BJ (cell line): Measurements from ENCODE around the gene CSTF1. TPM values are rescaled to one million over a fixed set of nuclear protein-coding genes. Genes with fewer than 3 reads are reported as not detected.

Source experiments
- CTCF ChIA-PET: fragments of 350-600 bp; formaldehyde crosslinking; extraction: SDS; loops from one replicate; lab custom pipeline; 2021; ENCODE audit warnings: antibody characterized with exemption, inconsistent platforms; lab: Yijun Ruan, JAX
- POLR2A ChIA-PET: fragments of 300-600 bp; sonication (Branson Sonifier 250); formaldehyde crosslinking; extraction: SDS; loops from one replicate; lab custom pipeline; 2021; ENCODE audit warnings: antibody characterized with exemption; lab: Charles Lee
- DNase-seq: peaks from one replicate; pipeline ENCODE4 v3.0.0-alpha.2; 2011; ENCODE audit warnings: low read depth
- H3K27me3 ChIP-seq: 2 replicates; pipeline ENCODE4 v1.6.0; 2011; ENCODE audit warnings: low read length; ENCODE audit not compliant: control insufficient read depth, insufficient read depth
- H3K36me3 ChIP-seq: 2 replicates; pipeline ENCODE4 v1.5.1; 2011; ENCODE audit warnings: low read length; ENCODE audit not compliant: control insufficient read depth, insufficient read depth
- H3K4me3 ChIP-seq: 2 replicates; pipeline ENCODE4 v1.5.1; 2011; ENCODE audit warnings: low read depth, mild to moderate bottlenecking, control low read depth, low read length
- CTCF ChIP-seq: IDR thresholded peaks from 2 replicates; pipeline ENCODE4 v1.5.1; 2011; ENCODE audit warnings: low read depth, mild to moderate bottlenecking, control low read depth, inconsistent platforms, low read length, moderate library complexity; ENCODE audit not compliant: insufficient read depth
- polyA plus RNA-seq: library from polyadenylated mRNA; depleted of rRNA; stranded (reverse); fragments of >200 nt; gene quantifications from 2 replicates; pipeline ENCODE4 v1.2.3, GENCODE V29; 2011

The CSTF1 gene
- polyA plus RNA-seq, 1 experiment, result 59.5 TPM

DNA sequence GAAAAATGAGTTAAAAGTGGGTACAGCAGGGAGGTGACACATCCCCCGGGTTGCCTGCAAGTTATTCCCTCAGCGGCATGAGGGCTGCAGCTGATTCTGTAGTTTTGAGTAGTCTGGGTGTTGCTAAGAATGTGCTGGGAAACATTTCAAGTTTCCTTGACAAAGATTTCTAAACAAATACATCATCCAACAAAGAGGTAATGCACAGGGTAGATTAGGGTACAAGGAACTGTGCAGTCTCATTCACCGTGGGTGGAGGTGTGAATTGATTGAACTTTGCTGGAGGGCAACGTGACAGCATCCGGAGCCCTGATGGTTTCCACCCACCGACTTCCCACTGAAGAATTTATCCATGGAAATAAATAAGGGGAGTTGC lies 41.4 kb downstream of the CSTF1 start:
- TF ChIP-seq CTCF, result no peak
- CTCF ChIA-PET, result interaction anchor here (0.8 to 1.3 kb wide), 3 partner anchors 11 to 42 kb away, joined by 3 read pairs; partner anchors contain the start of gene AURKA
- DNase-seq, result peak; percentile 84
- no peaks in the 10 kb centered on the region for H3K27me3 ChIP-seq
- H3K4me3 ChIP-seq, result no peak overlapping the region
- no peaks in the 10 kb centered on the region for H3K36me3 ChIP-seq
- POLR2A ChIA-PET, result interaction anchor here (0.5 to 0.7 kb wide), 2 partner anchors 19 to 21 kb away, joined by 3 to 8 read pairs; no protein-coding TSS in a partner anchor

- Histone ChIP-seq H3K4me3 (no peak overlapping the region), H3K36me3 (no peaks in the 10 kb centered on the region), H3K27me3 (no peaks in the 10 kb centered on the region)
- ChIA-PET CTCF (interaction anchor here (1.3 kb wide), 1 partner anchor 13 kb away, joined by 3 read pairs; no protein-coding TSS in a partner anchor), POLR2A (no interaction called here)
- no peak for DNase-seq
- no peak for TF ChIP-seq CTCF
These were observed 44.9 kb downstream of the CSTF1 start for GRCh38 chr20:56437196-56437960.

DNA sequence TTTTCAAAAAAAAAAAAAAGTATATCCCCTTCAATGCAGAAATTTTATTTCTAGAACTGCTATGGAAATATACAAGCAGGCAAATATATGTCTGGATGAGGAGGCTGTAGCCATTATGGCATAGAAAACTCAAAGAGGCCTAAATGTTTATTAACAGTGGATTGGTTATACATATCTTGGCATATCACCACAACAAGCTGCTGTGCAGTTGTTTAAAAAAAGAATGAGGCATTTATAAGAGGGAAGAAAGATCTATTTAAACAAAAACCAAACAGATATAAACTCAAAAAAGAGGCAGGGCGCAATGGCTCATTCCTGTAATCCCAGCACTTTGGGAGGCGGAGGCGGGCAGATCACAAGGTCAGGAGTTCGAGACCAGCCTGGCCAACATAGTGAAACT lies 45.8 kb downstream of the CSTF1 start:
- Histone ChIP-seq H3K4me3 (no peak overlapping the region), H3K36me3 (no peaks in the 10 kb centered on the region), H3K27me3 (no peaks in the 10 kb centered on the region)
- DNase-seq, result no peak
- CTCF ChIA-PET, result no interaction called here
- no peak for TF ChIP-seq CTCF
- POLR2A ChIA-PET, result no interaction called here

DNA sequence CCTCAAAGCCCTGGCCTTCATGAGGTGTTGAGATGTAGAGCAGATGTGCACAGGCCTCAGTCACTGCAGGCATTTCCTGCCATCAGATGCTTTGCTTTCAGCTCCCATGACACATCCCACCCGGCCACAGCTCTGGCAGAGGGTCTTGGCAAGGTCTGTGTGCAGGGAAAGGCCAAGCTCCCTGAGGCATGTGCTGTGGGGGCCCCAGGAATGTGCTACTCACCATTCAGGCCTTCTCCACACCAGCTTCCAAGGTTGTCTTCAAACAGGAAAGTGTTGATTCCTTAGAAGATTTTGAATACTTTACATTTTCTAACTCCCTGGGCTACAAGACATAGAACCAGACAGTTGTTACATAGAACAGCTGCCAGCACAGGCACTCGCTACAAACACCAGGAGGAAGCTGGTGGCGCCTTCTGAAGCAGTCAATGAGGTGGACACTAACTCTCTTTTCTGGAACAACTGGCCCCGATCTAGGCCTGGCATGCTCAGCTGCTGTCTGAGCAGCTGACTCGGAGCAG lies 47.4 kb downstream of the CSTF1 start:
- DNase-seq, result peak; percentile 98
- no peak overlapping the region for H3K4me3 ChIP-seq
- CTCF ChIA-PET, result interaction anchor here (1.5 to 1.6 kb wide), 2 partner anchors 28 to 45 kb away, joined by 3 read pairs; partner anchors contain the start of gene RTF2
- H3K27me3 ChIP-seq, result no peaks in the 10 kb centered on the region
- TF ChIP-seq CTCF, result no peak
- H3K36me3 ChIP-seq, result no peaks in the 10 kb centered on the region
- POLR2A ChIA-PET, result interaction anchor here (0.7 to 0.9 kb wide), 3 partner anchors 10 to 45 kb away, joined by 3 to 4 read pairs (median 3); no protein-coding TSS in a partner anchor

GRCh38 chr20:56440346-56441007 lies 48.0 kb downstream of the CSTF1 start:
- H3K36me3 ChIP-seq, result no peaks in the 10 kb centered on the region
- H3K4me3 ChIP-seq, result no peak overlapping the region
- CTCF ChIA-PET, result interaction anchor here (1.5 to 1.6 kb wide), 2 partner anchors 28 to 45 kb away, joined by 3 read pairs; partner anchors contain the start of gene RTF2
- no peak for TF ChIP-seq CTCF
- H3K27me3 ChIP-seq, result no peaks in the 10 kb centered on the region
- DNase-seq, result no peak
- POLR2A ChIA-PET, result interaction anchor here (0.9 kb wide), 1 partner anchor 11 kb away, joined by 4 read pairs; no protein-coding TSS in a partner anchor
